Brain microvascular endothelial cell (primary cell): Measurements from ENCODE around the gene TTC24.
A peak's percentile ranks its signal among the peaks of the same experiment; 100 is the strongest.
"Not testable (repeated sequence)": the region's sequence is repeated elsewhere in the genome, so short reads cannot be mapped to it uniquely, and the experiment has no call there.

Source experiments
- DNase-seq: peaks from one replicate; pipeline ENCODE4 v3.0.0-alpha.2; 2020
- H3K27ac ChIP-seq: fragments of 250-450 bp; sonication (Bioruptor Pico); 2 replicates; pipeline ENCODE4 v1.5.1; 2020; ENCODE audit warnings: mild to moderate bottlenecking, moderate library complexity
- H3K27me3 ChIP-seq: fragments of 250-450 bp; sonication (Bioruptor Pico); replicated peaks from 2 replicates; pipeline ENCODE4 v1.5.1; 2020; ENCODE audit warnings: mild to moderate bottlenecking
- H3K36me3 ChIP-seq: fragments of 250-450 bp; sonication (Bioruptor Pico); replicated peaks from 2 replicates; pipeline ENCODE4 v1.5.1; 2020; ENCODE audit warnings: mild to moderate bottlenecking
- H3K4me3 ChIP-seq: 2 replicates; pipeline ENCODE4 v1.5.1; 2011; ENCODE audit warnings: low read depth, mild to moderate bottlenecking, control low read depth, low read length, moderate library complexity
- in situ Hi-C: cut with HindIII; loops from 2 replicates; pipeline ENCODE4 v1.10.0; 2017; ENCODE audit warnings: low sequenced_read_pairs, low pct_ligation_motif_present
- TF ChIP-seq, protein P1 (sequence below): IDR thresholded peaks from 2 replicates; pipeline ENCODE4 v1.5.1; 2011; ENCODE audit warnings: low read depth, mild to moderate bottlenecking, moderate library complexity, low read length, control low read depth, inconsistent platforms; ENCODE audit errors: missing control alignments

Gene TTC24

DNA sequence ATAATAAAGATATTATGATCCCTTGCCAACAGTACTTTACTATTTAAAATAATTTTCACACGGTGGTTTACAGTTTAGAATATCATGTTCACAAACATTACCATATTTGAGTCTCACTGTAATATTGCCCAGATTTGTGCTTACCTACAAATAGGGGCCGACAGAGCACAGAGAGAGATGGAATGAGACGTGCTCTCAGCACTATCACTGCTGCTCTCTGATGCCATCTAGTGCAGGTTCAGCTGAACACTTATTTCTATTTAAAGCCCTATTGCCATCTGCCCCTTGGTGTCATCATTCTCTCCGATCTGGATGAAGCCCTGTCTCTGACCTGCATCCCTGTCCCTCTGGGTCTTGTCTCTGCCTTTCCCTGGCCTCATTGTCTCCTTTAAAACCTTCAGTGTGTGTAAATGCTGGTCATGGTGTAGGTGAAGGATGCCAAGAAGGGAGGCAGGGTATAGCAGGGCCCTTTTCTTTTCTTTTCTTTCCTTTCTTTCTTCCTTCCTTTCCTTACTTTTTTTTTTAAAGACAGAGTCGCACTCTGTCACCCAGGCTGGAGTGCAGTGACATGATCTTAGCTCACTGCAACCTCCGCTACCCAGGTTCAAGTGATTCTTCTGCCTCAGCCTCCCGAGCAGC is 28.6 kb downstream of the TTC24 start:
- Histone ChIP-seq H3K27ac (no peak overlapping the region), H3K4me3 (no peak overlapping the region), H3K27me3 (no peaks in the 10 kb centered on the region), H3K36me3 (no peaks in the 10 kb centered on the region)
- DNase-seq, result peak; percentile 69
- TF ChIP-seq, protein P1, sequence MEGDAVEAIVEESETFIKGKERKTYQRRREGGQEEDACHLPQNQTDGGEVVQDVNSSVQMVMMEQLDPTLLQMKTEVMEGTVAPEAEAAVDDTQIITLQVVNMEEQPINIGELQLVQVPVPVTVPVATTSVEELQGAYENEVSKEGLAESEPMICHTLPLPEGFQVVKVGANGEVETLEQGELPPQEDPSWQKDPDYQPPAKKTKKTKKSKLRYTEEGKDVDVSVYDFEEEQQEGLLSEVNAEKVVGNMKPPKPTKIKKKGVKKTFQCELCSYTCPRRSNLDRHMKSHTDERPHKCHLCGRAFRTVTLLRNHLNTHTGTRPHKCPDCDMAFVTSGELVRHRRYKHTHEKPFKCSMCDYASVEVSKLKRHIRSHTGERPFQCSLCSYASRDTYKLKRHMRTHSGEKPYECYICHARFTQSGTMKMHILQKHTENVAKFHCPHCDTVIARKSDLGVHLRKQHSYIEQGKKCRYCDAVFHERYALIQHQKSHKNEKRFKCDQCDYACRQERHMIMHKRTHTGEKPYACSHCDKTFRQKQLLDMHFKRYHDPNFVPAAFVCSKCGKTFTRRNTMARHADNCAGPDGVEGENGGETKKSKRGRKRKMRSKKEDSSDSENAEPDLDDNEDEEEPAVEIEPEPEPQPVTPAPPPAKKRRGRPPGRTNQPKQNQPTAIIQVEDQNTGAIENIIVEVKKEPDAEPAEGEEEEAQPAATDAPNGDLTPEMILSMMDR, result peak; percentile 87
- in situ Hi-C loops, result no loop called here

DNA sequence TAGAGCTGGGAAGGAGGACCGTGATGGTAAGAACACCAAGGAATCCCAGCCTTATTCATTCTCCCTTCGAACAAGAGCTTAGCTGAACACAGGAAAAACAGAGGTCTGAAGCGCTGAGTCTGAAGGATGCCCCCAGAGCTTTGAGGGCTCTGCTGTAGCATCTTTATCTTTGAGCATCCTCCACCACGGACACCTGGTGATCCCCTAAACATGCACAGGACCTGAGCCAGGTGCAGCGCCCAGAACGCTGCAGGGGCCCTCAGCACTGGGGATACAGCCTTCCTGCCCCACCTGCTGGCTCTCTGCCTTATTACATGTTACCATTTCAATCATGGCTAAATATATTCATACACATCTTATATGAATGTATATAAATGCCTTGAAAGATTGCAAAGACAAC is 29.5 kb downstream of the TTC24 start:
- no peak for DNase-seq
- TF ChIP-seq, protein P1, result peak; percentile 80
- H3K36me3 ChIP-seq, result no peaks in the 10 kb centered on the region
- in situ Hi-C loops, result no loop called here
- no peak overlapping the region for H3K27ac ChIP-seq
- no peak overlapping the region for H3K4me3 ChIP-seq
- H3K27me3 ChIP-seq, result no peaks in the 10 kb centered on the region

DNA sequence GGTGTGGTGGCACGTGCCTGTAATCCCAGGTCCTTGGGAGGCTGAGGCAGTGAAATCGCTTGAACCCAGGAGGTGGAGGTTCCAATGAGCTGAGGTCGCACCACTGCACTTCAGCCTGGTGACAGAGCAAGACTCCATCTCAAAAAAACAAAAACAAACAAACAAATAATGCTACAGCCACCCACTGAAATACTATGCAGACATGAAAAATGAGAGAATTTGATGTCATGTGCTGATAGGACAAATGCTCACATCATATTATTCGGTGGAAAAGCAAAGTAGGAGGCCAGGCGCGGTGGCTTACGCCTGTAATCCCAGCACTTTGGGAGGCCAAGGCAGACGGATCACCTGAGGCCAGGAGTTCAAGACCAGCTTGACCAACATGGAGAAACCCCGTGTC is 30.5 kb downstream of the TTC24 start:
- DNase-seq, in situ Hi-C loops, H3K27ac ChIP-seq, H3K4me3 ChIP-seq, H3K36me3 ChIP-seq, H3K27me3 ChIP-seq: not testable (repeated sequence)

DNA sequence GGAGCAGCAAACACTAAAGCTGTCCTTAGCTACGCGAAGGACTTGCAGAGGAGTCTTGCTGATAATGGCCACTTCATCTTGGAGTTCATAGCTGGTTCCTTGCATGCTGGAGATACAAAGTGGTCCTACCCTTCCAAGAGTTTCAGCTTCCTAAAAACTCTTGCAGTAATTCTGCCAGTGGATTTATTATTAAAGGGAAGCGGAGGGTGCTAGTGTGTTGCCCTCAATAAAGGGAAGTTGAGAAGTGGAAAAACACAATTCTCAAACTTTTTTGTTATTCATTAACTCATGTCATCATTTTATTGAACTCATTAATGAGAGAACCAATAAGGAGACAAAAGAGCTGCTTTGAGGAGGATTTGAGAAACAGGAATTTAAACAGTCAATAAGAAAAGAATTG is 33.1 kb downstream of the TTC24 start:
- Histone ChIP-seq H3K27me3 (no peaks in the 10 kb centered on the region), H3K36me3 (no peaks in the 10 kb centered on the region), H3K4me3 (no peak overlapping the region), H3K27ac (no peak overlapping the region)
- TF ChIP-seq, protein P1, result no peak
- in situ Hi-C loops, result no loop called here
- DNase-seq, result no peak

DNA sequence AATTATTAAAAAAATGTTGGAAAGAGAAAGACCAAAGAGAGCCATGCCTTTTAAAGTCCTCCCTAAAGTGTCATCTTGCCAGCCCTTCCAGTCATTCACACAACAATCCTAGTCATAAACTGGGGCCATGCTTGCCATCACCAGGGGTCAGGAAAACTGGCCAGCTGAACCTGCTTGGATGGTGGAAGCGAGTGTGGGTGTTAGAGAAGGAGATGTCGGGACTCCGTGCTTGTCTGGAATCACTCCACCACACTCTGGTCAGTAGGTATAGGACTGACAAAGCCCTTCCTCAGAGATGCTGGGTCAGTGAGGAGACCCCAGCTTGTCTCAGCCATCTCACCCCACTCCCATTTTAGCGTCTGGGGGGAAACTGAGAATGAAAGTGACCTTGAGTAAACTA is 36.4 kb downstream of the TTC24 start:
- no peaks in the 10 kb centered on the region for H3K36me3 ChIP-seq

DNA sequence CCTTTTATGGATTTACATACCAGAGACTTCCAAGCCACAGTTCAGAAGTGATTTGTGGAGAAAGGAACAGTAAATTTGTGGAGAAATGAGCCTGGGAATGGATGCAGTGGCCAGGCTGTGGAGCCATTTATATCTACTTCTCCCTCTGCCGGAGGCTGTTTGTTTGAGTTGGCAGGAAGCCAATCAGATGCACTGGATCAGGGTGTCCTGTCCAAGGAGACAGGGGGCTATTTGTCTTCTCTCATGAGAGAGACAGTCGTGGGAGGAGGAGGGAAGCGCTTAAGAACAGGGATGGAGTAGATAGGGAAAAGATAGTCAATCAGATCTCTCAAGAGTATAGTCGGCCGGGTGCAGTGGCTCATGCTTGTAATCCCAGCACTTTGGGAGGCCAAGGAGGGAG is 36.9 kb downstream of the TTC24 start:
- Histone ChIP-seq H3K27ac (no peak overlapping the region), H3K27me3 (peaks cover 17% of the 10 kb centered on the region), H3K36me3 (no peaks in the 10 kb centered on the region), H3K4me3 (no peak overlapping the region)
- TF ChIP-seq, protein P1, result no peak
- in situ Hi-C loops, result no loop called here
- DNase-seq, result peak; percentile 60

More for the DNA sequence above, 36.4 kb downstream of the TTC24 start:
- peaks cover 17% of the 10 kb centered on the region for H3K27me3 ChIP-seq
- no peak overlapping the region for H3K4me3 ChIP-seq
- DNase-seq, result no peak
- in situ Hi-C loops, result no loop called here
- H3K27ac ChIP-seq, result no peak overlapping the region
- TF ChIP-seq, protein P1, result no peak
